Muscle of leg (tissue), 11 donors: ENCODE data around the gene RPS28. TPM values are rescaled to one million over a fixed set of nuclear protein-coding genes. Genes with fewer than 3 reads are reported as not detected.

Experiments
- DNase-seq: peaks from one replicate; pipeline ENCODE4 v3.0.0; 2013
- H3K27ac ChIP-seq: one replicate; pipeline ENCODE4 v1.5.1; 2013; ENCODE audit warnings: mild to moderate bottlenecking, low read length, control low read depth
- H3K27me3 ChIP-seq: one replicate; pipeline ENCODE4 v1.6.1; 2013; ENCODE audit warnings: low read length; ENCODE audit not compliant: control insufficient read depth, insufficient read depth
- H3K36me3 ChIP-seq: one replicate; pipeline ENCODE4 v1.6.1; 2013; ENCODE audit warnings: low read length; ENCODE audit not compliant: control insufficient read depth, insufficient read depth
- H3K4me1 ChIP-seq: one replicate; pipeline ENCODE4 v1.6.1; 2013; ENCODE audit warnings: low read length; ENCODE audit not compliant: control insufficient read depth, insufficient read depth
- H3K4me3 ChIP-seq: one replicate; pipeline ENCODE4 v1.5.1; 2013; ENCODE audit warnings: low read length, control low read depth
- H3K9me3 ChIP-seq: replicated peaks from 2 replicates; pipeline ENCODE4 v1.6.1; 2013; ENCODE audit warnings: low read depth, low read length; ENCODE audit not compliant: control insufficient read depth
- WGBS: methylation state at CpG from one replicate; pipeline ENCODE4 v1.1.5; 2013; ENCODE audit warnings: missing lambda C conversion rate; ENCODE audit not compliant: insufficient coverage; 5-methylcytosine and 5-hydroxymethylcytosine counted together
- polyA plus RNA-seq, 8 donors: library from polyadenylated mRNA; unstranded; fragments of 120-200 nt; gene quantifications; one replicate each; pipeline versions ENCODE4 v1.2.1 to v1.2.3, GENCODE V29; 2013; ENCODE audit warnings: inconsistent platforms in 1 of 8, low replicate concordance in 1 of 8; ENCODE audit not compliant: insufficient read length in 8 of 8, insufficient read depth in 1 of 8
- total RNA-seq: library from RNA; stranded (reverse); fragments of 120-200 nt; gene quantifications from one replicate; pipeline ENCODE4 v1.2.4, GENCODE V29; 2013

RPS28 gene
- total and polyA plus RNA-seq, 9 donors = 640 to 1,487 (median 712) TPM

GRCh38 chr19:8357007-8357521 lies 35.8 kb downstream of the RPS28 start:
- Histone ChIP-seq H3K36me3 (no peaks in the 10 kb centered on the region), H3K4me3 (no peak overlapping the region), H3K9me3 (no peaks in the 10 kb centered on the region), H3K27ac (no peak overlapping the region), H3K27me3 (peaks cover 5% of the 10 kb centered on the region), H3K4me1 (peaks cover 15% of the 10 kb centered on the region)
- no CpG with 5 or more reads among the region's 4 CpGs for WGBS
- no peak for DNase-seq

DNA sequence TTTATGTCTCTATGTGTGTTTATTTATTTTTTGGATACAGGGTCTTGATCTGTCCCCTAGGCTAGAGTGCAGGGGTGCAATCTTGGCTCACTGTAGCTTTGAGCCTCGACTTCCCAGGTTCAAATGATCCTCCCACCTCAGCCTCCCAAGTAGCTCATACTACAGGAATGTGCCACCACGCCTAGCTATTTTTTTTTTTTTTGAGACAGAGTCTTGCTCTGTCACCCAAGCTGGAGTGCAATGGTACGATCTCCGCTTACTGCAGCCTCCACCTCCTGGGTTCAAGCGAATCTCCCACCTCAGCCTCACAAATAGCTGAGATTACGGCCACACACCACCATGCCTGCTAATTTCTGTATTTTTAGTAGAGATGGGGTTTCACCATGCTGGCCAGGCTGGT lies 37.7 kb downstream of the RPS28 start:
- H3K4me3 ChIP-seq = no peak overlapping the region
- 88% methylated on average over 2 of the region's 6 CpGs for WGBS
- H3K27ac ChIP-seq = no peak overlapping the region
- H3K27me3 ChIP-seq = peaks cover 11% of the 10 kb centered on the region
- peaks cover 22% of the 10 kb centered on the region for H3K4me1 ChIP-seq
- H3K36me3 ChIP-seq = no peaks in the 10 kb centered on the region
- no peaks in the 10 kb centered on the region for H3K9me3 ChIP-seq
- DNase-seq = no peak

GRCh38 chr19:8360196-8360595 lies 38.9 kb downstream of the RPS28 start:
- 94% methylated on average over 5 of the region's 8 CpGs for WGBS
- H3K27ac ChIP-seq = no peak overlapping the region
- H3K36me3 ChIP-seq = no peaks in the 10 kb centered on the region
- no peaks in the 10 kb centered on the region for H3K9me3 ChIP-seq
- H3K4me1 ChIP-seq = peaks cover 29% of the 10 kb centered on the region
- peaks cover 23% of the 10 kb centered on the region for H3K27me3 ChIP-seq
- H3K4me3 ChIP-seq = no peak overlapping the region
- DNase-seq = no peak

DNA sequence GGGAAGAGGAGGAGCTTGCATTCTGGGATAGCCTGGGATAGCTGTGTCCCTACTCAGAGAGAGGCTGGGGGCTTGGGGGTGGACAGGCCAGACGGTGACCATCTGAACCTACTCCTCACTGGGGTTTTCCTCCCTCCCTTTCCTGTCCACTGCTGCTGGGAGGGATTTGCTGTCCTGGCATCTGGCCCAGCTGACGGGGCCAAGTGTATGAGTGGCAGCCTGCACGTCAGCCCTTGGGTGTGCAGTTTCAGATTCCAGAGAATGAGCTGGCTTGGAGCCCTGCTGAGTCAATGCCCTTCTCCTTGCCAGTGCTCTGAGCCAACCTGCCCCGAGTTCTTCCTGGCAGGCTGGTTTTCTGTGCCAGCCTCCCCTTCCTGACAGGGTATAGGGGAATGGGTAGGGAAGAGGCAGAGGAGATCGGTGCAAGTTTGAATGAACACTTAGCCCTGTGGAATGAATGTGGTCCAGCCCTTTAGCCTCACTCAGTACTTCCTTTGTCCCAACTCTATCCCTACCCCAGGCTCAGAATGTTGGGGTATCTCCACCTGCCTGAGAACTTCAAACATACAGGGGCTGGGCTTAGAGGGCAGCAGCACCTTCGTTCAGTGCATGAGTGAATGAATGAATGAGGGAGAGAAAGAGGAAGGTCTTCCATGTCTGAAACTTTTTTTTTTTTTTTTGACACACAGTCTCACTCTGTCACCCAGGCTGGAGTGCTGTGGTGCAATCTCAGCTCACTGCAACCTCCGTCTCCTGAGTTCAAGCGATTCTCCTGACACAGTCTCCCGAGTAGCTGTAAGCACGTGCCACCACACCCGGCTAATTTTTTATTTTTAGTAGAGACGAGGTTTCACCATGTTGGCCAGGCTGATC lies 40.9 kb downstream of the RPS28 start:
- peak; percentile 96 for DNase-seq
- 52% methylated on average over 7 of the region's 12 CpGs for WGBS
- peak overlapping the region; percentile 62 for H3K27ac ChIP-seq
- peaks cover 37% of the 10 kb centered on the region for H3K27me3 ChIP-seq
- H3K36me3 ChIP-seq = no peaks in the 10 kb centered on the region
- H3K4me1 ChIP-seq = peaks cover 38% of the 10 kb centered on the region
- no peaks in the 10 kb centered on the region for H3K9me3 ChIP-seq
- H3K4me3 ChIP-seq = no peak overlapping the region

GRCh38 chr19:8363803-8364771 lies 42.8 kb downstream of the RPS28 start, which contains the start of gene ANGPTL4:
Gene ANGPTL4, plus strand, starts transcription at chr19:8364155. Its CDS starts 167 bp downstream, at chr19:8364322.
- no peaks in the 10 kb centered on the region for H3K9me3 ChIP-seq
- peak within 1 kb of the TSS; percentile 51 for H3K27ac ChIP-seq
- H3K36me3 ChIP-seq = no peaks in the 10 kb centered on the region
- H3K4me3 ChIP-seq = peak within 1 kb of the TSS; percentile 47
- peaks cover 55% of the 10 kb centered on the region for H3K4me1 ChIP-seq
- peak; percentile 85 for DNase-seq
- peaks cover 42% of the 10 kb centered on the region for H3K27me3 ChIP-seq
- under 1% methylated on average over 74 of the region's 81 CpGs for WGBS

GRCh38 chr19:8366121-8366581 lies 44.9 kb downstream of the RPS28 start:
- DNase-seq = no peak
- no peak overlapping the region for H3K4me3 ChIP-seq

GRCh38 chr19:8366961-8367326 lies 45.6 kb downstream of the RPS28 start:
- peaks cover 62% of the 10 kb centered on the region for H3K4me1 ChIP-seq
- no peaks in the 10 kb centered on the region for H3K9me3 ChIP-seq
- WGBS = 8% methylated on average over 8 of the region's 13 CpGs
- peak overlapping the region; percentile 81 for H3K27ac ChIP-seq
- DNase-seq = peak; percentile 63
- no peak overlapping the region for H3K4me3 ChIP-seq
- H3K36me3 ChIP-seq = no peaks in the 10 kb centered on the region
- H3K27me3 ChIP-seq = peaks cover 42% of the 10 kb centered on the region

More at GRCh38 chr19:8366121-8366581, 44.9 kb downstream of the RPS28 start:
- 94% methylated on average over 9 of the region's 11 CpGs for WGBS
- H3K27me3 ChIP-seq = peaks cover 42% of the 10 kb centered on the region
- H3K4me1 ChIP-seq = peaks cover 66% of the 10 kb centered on the region
- H3K27ac ChIP-seq = no peak overlapping the region
- no peaks in the 10 kb centered on the region for H3K9me3 ChIP-seq
- H3K36me3 ChIP-seq = no peaks in the 10 kb centered on the region

GRCh38 chr19:8367327-8368001 lies 46.2 kb downstream of the RPS28 start:
- DNase-seq = peak; percentile 94
- Histone ChIP-seq H3K36me3 (no peaks in the 10 kb centered on the region), H3K9me3 (no peaks in the 10 kb centered on the region), H3K27ac (peak overlapping the region; percentile 81), H3K4me3 (peak overlapping the region; percentile 13), H3K4me1 (peaks cover 57% of the 10 kb centered on the region), H3K27me3 (peaks cover 42% of the 10 kb centered on the region)
- 20% methylated on average over 17 of the region's 23 CpGs for WGBS

GRCh38 chr19:8370176-8371010 lies 49.1 kb downstream of the RPS28 start:
- Histone ChIP-seq H3K9me3 (no peaks in the 10 kb centered on the region), H3K27ac (no peak overlapping the region), H3K4me3 (no peak overlapping the region), H3K27me3 (peaks cover 17% of the 10 kb centered on the region), H3K4me1 (peaks cover 39% of the 10 kb centered on the region), H3K36me3 (peaks cover 4% of the 10 kb centered on the region)
- DNase-seq = peak; percentile 61
- WGBS = 62% methylated on average over 5 of the region's 19 CpGs
